Endothelial cell of umbilical vein (primary cell): ENCODE measurements around the gene NKRF. TPM values are rescaled to one million over a fixed set of nuclear protein-coding genes. Genes with fewer than 3 reads are reported as not detected.

Experiments used
- BruUV-seq: library from RNA; stranded (reverse); fragments of 400-500 nt; replicated peaks from 2 replicates; lab custom pipeline; 2021; lab: Mats Ljungman, UMichigan
- CTCF ChIA-PET: fragments of 300-600, 350-600 bp; sonication (Branson Sonifier 250); formaldehyde crosslinking; loops from one replicate; lab custom pipeline; 2021; ENCODE audit warnings: antibody characterized with exemption, inconsistent platforms; lab: Charles Lee
- POLR2A ChIA-PET: fragments of 300-600, 350-600 bp; sonication (Branson Sonifier 250); formaldehyde crosslinking; loops from one replicate; lab custom pipeline; 2021; ENCODE audit warnings: antibody characterized with exemption, inconsistent platforms; lab: Charles Lee
- DNase-seq: peaks from one replicate; pipeline ENCODE4 v3.0.0-alpha.2; 2011; ENCODE audit warnings: low read depth, low spot score
- FAIRE-seq: peaks from 2 replicates; lab custom pipeline; 2011; peaks lifted over from hg19 to GRCh38; lab: Jason Lieb, UNC
- H2AFZ ChIP-seq: 2 replicates; pipeline ENCODE4 v1.6.0; 2012; ENCODE audit warnings: low read depth, low read length, control low read depth, inconsistent platforms
- H3K27ac ChIP-seq: 2 replicates; pipeline ENCODE4 v1.5.1; 2011; ENCODE audit warnings: low read depth, mild to moderate bottlenecking, control low read depth, low read length, moderate library complexity; ENCODE audit not compliant: insufficient read depth
- H3K27me3 ChIP-seq, 2 experiments: 2 replicates each; pipeline versions ENCODE4 v1.6.0 to v1.6.1; 2011; ENCODE audit warnings: low read length in 2 of 2, mixed read lengths in 1 of 2; ENCODE audit not compliant: control insufficient read depth in 2 of 2, insufficient read depth in 2 of 2
- H3K36me3 ChIP-seq, 2 experiments: 2 replicates in 1 of 2; 3 replicates in 1 of 2; pipeline ENCODE4 v1.5.1; 2011; ENCODE audit warnings: low read length in 2 of 2, mild to moderate bottlenecking in 1 of 2, moderate library complexity in 1 of 2; ENCODE audit not compliant: control insufficient read depth in 2 of 2, insufficient read depth in 2 of 2; ENCODE audit errors: extremely low read depth in 1 of 2
- H3K4me1 ChIP-seq: 3 replicates; pipeline ENCODE4 v1.5.1; 2011; ENCODE audit warnings: mild to moderate bottlenecking, low read length; ENCODE audit not compliant: control insufficient read depth, insufficient read depth; ENCODE audit errors: extremely low read depth
- H3K4me2 ChIP-seq: 2 replicates; pipeline ENCODE4 v1.6.1; 2011; ENCODE audit warnings: low read length, control low read depth, mixed read lengths; ENCODE audit not compliant: insufficient read depth
- H3K4me3 ChIP-seq, 3 experiments: fragments of 200-600 bp in 1 of 3; sonication (generic), shearing (Covaris generic) in 1 of 3; replicated peaks in 1 of 3; 2 replicates each; pipeline ENCODE4 v1.5.1; 2011 to 2016; ENCODE audit warnings: control low read depth in 3 of 3, low read length in 3 of 3, mild to moderate bottlenecking in 2 of 3, inconsistent platforms in 1 of 3, low read depth in 1 of 3, moderate library complexity in 1 of 3; ENCODE audit not compliant: insufficient read depth in 1 of 3
- H3K79me2 ChIP-seq: 2 replicates; pipeline ENCODE4 v1.6.0; 2012; ENCODE audit warnings: low read length, inconsistent platforms; ENCODE audit not compliant: control insufficient read depth, insufficient read depth
- H3K9ac ChIP-seq: replicated peaks from 2 replicates; pipeline ENCODE3; 2011; ENCODE audit warnings: low read length, control low read depth; ENCODE audit not compliant: insufficient read depth; ENCODE audit errors: extremely low read depth
- H3K9me1 ChIP-seq: replicated peaks from 3 replicates; pipeline ENCODE4 v1.6.0; 2011; ENCODE audit warnings: mild to moderate bottlenecking, low read length; ENCODE audit not compliant: control insufficient read depth, insufficient read depth; ENCODE audit errors: extremely low read depth
- H3K9me3 ChIP-seq: replicated peaks from 2 replicates; pipeline ENCODE4 v1.5.1; 2012; ENCODE audit warnings: low read length, inconsistent platforms; ENCODE audit not compliant: control insufficient read depth, insufficient read depth
- H4K20me1 ChIP-seq: replicated peaks from 2 replicates; pipeline ENCODE3; 2011; ENCODE audit warnings: mild to moderate bottlenecking, low read length; ENCODE audit not compliant: control insufficient read depth, insufficient read depth; ENCODE audit errors: extremely low read depth
- CTCF ChIP-seq, 2 donors: IDR thresholded peaks; 1 replicate in 1 of 2; 2 replicates in 1 of 2; pipeline ENCODE4 v1.5.1; 2011; ENCODE audit warnings: low read length in 2 of 2, mild to moderate bottlenecking in 2 of 2, moderate library complexity in 2 of 2, control low read depth in 1 of 2, inconsistent platforms in 1 of 2, low read depth in 1 of 2; ENCODE audit not compliant: insufficient read depth in 1 of 2; ENCODE audit errors: extremely low read depth in 1 of 2
- EZH2 ChIP-seq: IDR thresholded peaks from 2 replicates; pipeline ENCODE4 v1.6.1; 2012; ENCODE audit warnings: borderline replicate concordance, low read depth, mild to moderate bottlenecking, moderate library complexity, low read length, inconsistent platforms; ENCODE audit not compliant: severe bottlenecking
- FOS ChIP-seq: IDR thresholded peaks from 2 replicates; pipeline ENCODE4 v1.6.1; 2011; ENCODE audit warnings: mild to moderate bottlenecking, low read length, moderate library complexity, borderline replicate concordance; ENCODE audit not compliant: insufficient read depth
- GATA2 ChIP-seq: IDR thresholded peaks from 2 replicates; pipeline ENCODE4 v1.7.0; 2011; ENCODE audit warnings: low read depth, mild to moderate bottlenecking, moderate library complexity, mixed read lengths, low read length; ENCODE audit not compliant: insufficient read length, insufficient read depth
- JUN ChIP-seq: IDR thresholded peaks from 2 replicates; pipeline ENCODE4 v1.6.1; 2011; ENCODE audit warnings: borderline replicate concordance, low read depth; ENCODE audit not compliant: insufficient read length, insufficient read depth
- MAX ChIP-seq: IDR thresholded peaks from 2 replicates; pipeline ENCODE4 v1.6.1; 2011; ENCODE audit not compliant: insufficient read depth, insufficient read length
- MYC ChIP-seq: IDR thresholded peaks from one replicate; pipeline ENCODE4 v1.6.1; 2011; ENCODE audit warnings: mild to moderate bottlenecking, low read depth, low read length
- POLR2A ChIP-seq: IDR thresholded peaks from 2 replicates; pipeline ENCODE4 v1.6.1; 2012; ENCODE audit warnings: low read depth, mild to moderate bottlenecking, control low read depth, low read length
- POLR2AphosphoS5 ChIP-seq: IDR thresholded peaks from 2 replicates; pipeline ENCODE4 v1.6.1; 2012; ENCODE audit warnings: low read depth, mild to moderate bottlenecking, control low read depth, low read length, moderate library complexity; ENCODE audit not compliant: insufficient read depth
- dilution Hi-C: fragments of 300-500 bp; cut with MboI; formaldehyde crosslinking; loops from one replicate; pipeline ENCODE4 v1.15.0; 2019; ENCODE audit warnings: low sequenced_read_pairs; ENCODE audit not compliant: extremely low pct_ligation_motif_present
- intact Hi-C: fragments of 100-400 bp; cut with micrococcal nuclease; formaldehyde crosslinking; loops from one replicate; pipeline ENCODE4 v1.10.0; 2022
- polyA plus RNA-seq, 4 experiments: library from polyadenylated mRNA; depleted of rRNA in 3 of 4; stranded (reverse) in 3 of 4; unstranded in 1 of 4; fragments of >200 nt; gene quantifications; 2 replicates each; pipeline versions ENCODE4 v1.2.1 to v1.2.3, GENCODE V29; 2011 to 2012; ENCODE audit warnings: missing spikeins in 1 of 4
- total RNA-seq: library from RNA; stranded (reverse); gene quantifications from 2 replicates; pipeline ENCODE4 v1.2.3, GENCODE V29; 2021

NKRF gene
- total and polyA plus RNA-seq, 2 donors (not counting 3 experiments of a cell fraction or from before 2014, with no cell fraction given), result 2.8 to 12.0 TPM

- FAIRE-seq (no peak), DNase-seq (no peak)
- Histone ChIP-seq H3K9ac (no peak overlapping the region), H4K20me1 (no peaks in the 10 kb centered on the region), H3K27me3 (no peaks in the 10 kb centered on the region), H3K79me2 (peaks cover 62% of the 10 kb centered on the region), H2AFZ (no peak overlapping the region), H3K4me3 (no peak overlapping the region), H3K9me1 (no peaks in the 10 kb centered on the region), H3K27ac (no peak overlapping the region), H3K36me3 (no peaks in the 10 kb centered on the region), H3K9me3 (no peaks in the 10 kb centered on the region), H3K4me1 (peaks cover 2% of the 10 kb centered on the region), H3K4me2 (no peak overlapping the region)
- POLR2A ChIA-PET, result no interaction called here
- no TSS peak for BruUV-seq
- TF ChIP-seq MAX, result no peak
- TF ChIP-seq MYC, result no peak
- no peak for TF ChIP-seq CTCF (IDR thresholded peaks at IDR 0.05; ENCODE audit: extremely low read depth in 1 of 2, insufficient read depth in 1 of 2, low read depth in 1 of 2, low read length in 2 of 2)
- no peak for TF ChIP-seq JUN
- no peak for TF ChIP-seq GATA2
- TF ChIP-seq EZH2, result no peak
- no peak for TF ChIP-seq POLR2AphosphoS5
- no peak for TF ChIP-seq POLR2A
- no peak for TF ChIP-seq FOS
- dilution Hi-C loops, result no loop called here
- CTCF ChIA-PET, result interaction anchor here (0.9 to 4.1 kb wide), 3 partner anchors 14 to 86 kb away, joined by 3 to 27 read pairs (median 3); no protein-coding TSS in a partner anchor
- intact Hi-C loops, result no loop called here
Observed at GRCh38 chrX:119602701-119603255, 3.4 kb downstream of the NKRF start.
